ENCODE measurements around the gene SPATA33.

Gene SPATA33

GRCh38 chr16:89615176-89615575 is 42.5 kb upstream of the SPATA33 start:
- no peak overlapping the region for H3K4me3 ChIP-seq (replicated peaks; ENCODE audit: low read depth, low read length)
- DNase-seq (ENCODE audit: extremely low read depth, low read depth), result no peak
- no peak for TF ChIP-seq CTCF (IDR thresholded peaks at IDR 0.05; ENCODE audit: low read depth, low read length, missing control alignments)

- no peak for DNase-seq (ENCODE audit: extremely low read depth, low read depth)
- no peak overlapping the region for H3K4me3 ChIP-seq (replicated peaks; ENCODE audit: low read depth, low read length)
- peak; percentile 60 for TF ChIP-seq CTCF (IDR thresholded peaks at IDR 0.05; ENCODE audit: low read depth, low read length, missing control alignments)
Observed at GRCh38 chr16:89615596-89616090, 42.0 kb upstream of the SPATA33 start.

GRCh38 chr16:89616623-89617022 is 41.0 kb upstream of the SPATA33 start:
- no peak for TF ChIP-seq CTCF (IDR thresholded peaks at IDR 0.05; ENCODE audit: low read depth, low read length, missing control alignments)
- no peak overlapping the region for H3K4me3 ChIP-seq (replicated peaks; ENCODE audit: low read depth, low read length)
- no peak for DNase-seq (ENCODE audit: extremely low read depth, low read depth)

DNA sequence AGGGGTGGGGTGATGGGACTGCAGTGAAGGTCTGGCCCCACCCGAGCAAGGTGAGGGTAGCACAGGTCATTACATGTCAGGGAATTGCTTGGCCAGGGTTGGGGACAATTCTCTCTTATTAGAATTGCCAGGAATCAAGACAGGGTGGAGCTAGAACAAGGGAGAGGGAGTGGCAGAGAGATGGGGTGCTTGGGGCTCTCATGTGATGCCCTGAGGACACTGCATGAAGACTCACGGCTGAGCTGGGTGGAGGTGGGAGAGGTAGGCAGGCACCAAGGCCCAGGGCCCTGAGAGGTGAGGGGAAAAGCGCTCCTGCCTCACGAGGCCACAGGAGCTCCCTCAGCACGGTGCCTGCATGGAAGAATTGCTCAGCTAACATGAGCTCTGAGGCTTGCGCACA is 40.6 kb upstream of the SPATA33 start:
- H3K4me3 ChIP-seq (replicated peaks; ENCODE audit: low read depth, low read length), result no peak overlapping the region
- TF ChIP-seq CTCF (IDR thresholded peaks at IDR 0.05; ENCODE audit: low read depth, low read length, missing control alignments), result no peak
- DNase-seq (ENCODE audit: extremely low read depth, low read depth), result no peak

DNA sequence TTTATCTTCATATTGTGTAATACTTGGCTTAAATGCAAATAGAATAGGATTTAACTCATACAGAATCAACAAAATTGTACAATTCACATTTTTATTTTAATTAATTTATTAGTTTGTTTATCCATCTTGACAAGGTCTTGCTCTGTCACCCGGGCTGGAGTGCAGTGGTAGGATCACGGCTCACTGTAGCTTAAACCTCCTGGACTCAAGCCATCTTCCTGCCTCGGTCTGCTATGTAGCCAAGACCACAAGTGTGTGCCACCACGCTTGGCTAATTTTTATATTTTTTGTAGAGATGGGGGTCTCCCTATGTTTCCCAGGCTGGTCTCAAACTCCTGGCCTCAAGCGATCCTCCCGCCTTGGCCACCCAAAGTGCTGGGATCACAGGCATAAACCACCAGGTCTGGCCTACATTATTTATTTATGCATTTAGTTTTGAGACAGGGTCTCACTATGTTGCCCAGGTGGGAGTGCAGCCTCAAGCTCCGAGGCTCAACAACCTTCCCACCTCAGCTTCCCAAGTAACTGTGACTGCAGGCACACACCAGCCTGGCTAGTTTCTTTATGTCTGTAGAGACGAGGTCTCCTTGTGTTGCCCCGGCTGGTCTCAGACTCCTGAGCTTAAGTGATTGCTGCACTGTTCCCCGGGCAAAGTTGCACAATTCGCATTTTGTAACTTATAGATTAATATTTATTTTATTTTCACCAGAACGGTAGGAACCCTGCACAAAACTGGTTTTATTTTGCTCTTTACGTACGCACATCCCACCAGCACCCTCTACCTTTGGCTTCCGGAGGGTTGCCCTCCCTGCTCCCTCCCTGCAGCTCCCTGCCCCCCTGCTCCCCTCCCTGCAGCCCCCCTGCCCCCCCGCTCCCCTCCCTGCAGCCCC is 39.3 kb upstream of the SPATA33 start:
- no peak overlapping the region for H3K4me3 ChIP-seq (replicated peaks; ENCODE audit: low read depth, low read length)
- no peak for DNase-seq (ENCODE audit: extremely low read depth, low read depth)
- TF ChIP-seq CTCF (IDR thresholded peaks at IDR 0.05; ENCODE audit: low read depth, low read length, missing control alignments), result no peak

DNA sequence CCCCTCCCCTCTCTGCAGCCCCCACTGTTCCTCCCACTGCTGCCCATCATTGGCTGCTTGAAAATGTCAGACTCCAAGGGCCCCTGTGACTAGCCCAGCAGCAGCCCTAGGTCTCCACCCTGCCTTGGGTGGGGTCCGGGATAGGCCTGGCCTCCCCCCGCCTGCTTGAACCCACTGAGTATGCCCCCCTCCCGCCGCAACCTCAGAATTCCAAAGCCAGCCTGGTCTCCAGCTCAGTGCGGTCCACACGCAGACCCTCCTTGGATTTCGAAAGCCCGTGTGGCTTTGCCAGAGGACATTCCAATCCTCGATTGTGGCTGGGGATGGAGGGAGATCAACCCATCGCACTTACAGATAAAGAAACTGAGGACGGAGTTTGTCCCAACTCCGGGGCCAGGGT is 37.8 kb upstream of the SPATA33 start:
- no peak for DNase-seq (ENCODE audit: extremely low read depth, low read depth)
- no peak overlapping the region for H3K4me3 ChIP-seq (replicated peaks; ENCODE audit: low read depth, low read length)
- TF ChIP-seq CTCF (IDR thresholded peaks at IDR 0.05; ENCODE audit: low read depth, low read length, missing control alignments), result no peak

All from HFF-Myc (cell line).